Endothelial cell of umbilical vein (primary cell): ENCODE measurements around the gene TIFAB.

Experiments
- CTCF ChIP-seq, 2 donors: IDR thresholded peaks; 1 replicate in 1 of 2; 2 replicates in 1 of 2; pipeline ENCODE4 v1.5.1; 2011; ENCODE audit warnings: low read length in 2 of 2, mild to moderate bottlenecking in 2 of 2, moderate library complexity in 2 of 2, control low read depth in 1 of 2, inconsistent platforms in 1 of 2, low read depth in 1 of 2; ENCODE audit not compliant: insufficient read depth in 1 of 2; ENCODE audit errors: extremely low read depth in 1 of 2
- EZH2 ChIP-seq: IDR thresholded peaks from 2 replicates; pipeline ENCODE4 v1.6.1; 2012; ENCODE audit warnings: borderline replicate concordance, low read depth, mild to moderate bottlenecking, moderate library complexity, low read length, inconsistent platforms; ENCODE audit not compliant: severe bottlenecking
- MAX ChIP-seq: IDR thresholded peaks from 2 replicates; pipeline ENCODE4 v1.6.1; 2011; ENCODE audit not compliant: insufficient read depth, insufficient read length
- POLR2A ChIP-seq: IDR thresholded peaks from 2 replicates; pipeline ENCODE4 v1.6.1; 2012; ENCODE audit warnings: low read depth, mild to moderate bottlenecking, control low read depth, low read length
- POLR2AphosphoS5 ChIP-seq: IDR thresholded peaks from 2 replicates; pipeline ENCODE4 v1.6.1; 2012; ENCODE audit warnings: low read depth, mild to moderate bottlenecking, control low read depth, low read length, moderate library complexity; ENCODE audit not compliant: insufficient read depth

GRCh38 chr5:135466178-135467050, 14.3 kb upstream of the TIFAB start:
- TF ChIP-seq CTCF (IDR thresholded peaks at IDR 0.05; ENCODE audit: extremely low read depth in 1 of 2, insufficient read depth in 1 of 2, low read depth in 1 of 2, low read length in 2 of 2): peak; percentile 84 to 94
- peak; percentile 76 for TF ChIP-seq EZH2
- no peak for TF ChIP-seq POLR2AphosphoS5
- no peak for TF ChIP-seq MAX
- TF ChIP-seq POLR2A: no peak
